ENCODE measurements around the gene RPS6KB2. TPM values are rescaled to one million over a fixed set of nuclear protein-coding genes. Genes with fewer than 3 reads are reported as not detected.

RPS6KB2 gene
- total and polyA plus RNA-seq, 10 of the 15 experiments (the other 5 are each of a cell fraction or from before 2014, with no cell fraction given) = 0.39 to 101 (median 58.4) TPM

DNA sequence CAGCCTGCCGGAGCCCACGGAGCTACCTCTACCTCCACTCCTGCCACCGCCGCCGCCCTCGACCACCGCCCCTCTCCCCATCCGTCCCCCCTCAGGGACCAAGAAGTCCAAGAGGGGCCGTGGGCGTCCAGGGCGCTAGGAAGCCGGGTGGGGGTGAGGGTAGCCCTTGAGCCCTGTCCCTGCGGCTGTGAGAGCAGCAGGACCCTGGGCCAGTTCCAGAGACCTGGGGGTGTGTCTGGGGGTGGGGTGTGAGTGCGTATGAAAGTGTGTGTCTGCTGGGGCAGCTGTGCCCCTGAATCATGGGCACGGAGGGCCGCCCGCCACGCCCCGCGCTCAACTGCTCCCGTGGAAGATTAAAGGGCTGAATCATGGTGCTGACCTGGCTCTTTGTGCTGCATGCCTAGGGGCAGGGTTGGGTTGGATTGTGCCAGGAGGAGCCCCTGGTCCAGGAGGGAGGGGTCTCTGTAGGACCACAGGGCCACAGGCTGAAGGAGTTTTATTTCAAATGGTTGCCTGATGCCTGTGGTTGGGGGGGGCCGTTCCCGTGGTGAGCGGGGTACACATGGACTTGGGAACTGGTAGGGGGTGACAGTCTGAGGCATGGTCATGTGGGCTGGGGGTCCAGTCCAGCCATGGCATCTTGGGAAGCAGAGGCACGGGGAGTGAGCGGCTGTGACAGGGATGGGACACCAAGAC, 6.9 kb downstream of the RPS6KB2 start:
- intact Hi-C loops (cut with micrococcal nuclease; ENCODE audit: unreplicated experiment) = loop anchor here (5.0 kb wide), 1 partner anchor 33 kb away; the partner anchor contains the start of genes PPP1CA and TBC1D10C
- no peak for DNase-seq (ENCODE audit: low read depth, low spot score)
- POLR2A ChIA-PET = interaction anchor here (0.6 to 4.7 kb wide), 8 partner anchors 11 to 82 kb away, joined by 3 to 95 read pairs (median 8); partner anchors contain the start of genes PITPNM1, POLD4, PPP1CA and RAD9A

More for the DNA sequence above, 6.9 kb downstream of the RPS6KB2 start:
- TF ChIP-seq ASH2L (IDR thresholded peaks at IDR 0.05; ENCODE audit: borderline replicate concordance, low read depth) (no peak), EZH2 (IDR thresholded peaks at IDR 0.05; ENCODE audit: borderline replicate concordance, control insufficient read depth, low read depth, low read length) (no peak), RELB (IDR thresholded peaks at IDR 0.05; ENCODE audit: low read depth) (no peak), ZNF217 (IDR thresholded peaks at IDR 0.05) (no peak), HDAC2 (IDR thresholded peaks at IDR 0.05) (no peak), CEBPZ (IDR thresholded peaks at IDR 0.05; ENCODE audit: low read depth, low read length) (no peak), E2F8 (IDR thresholded peaks at IDR 0.05; ENCODE audit: low read depth, partially characterized antibody) (no peak), MEF2B (IDR thresholded peaks at IDR 0.05; ENCODE audit: partially characterized antibody, poor library complexity, severe bottlenecking) (no peak), FOXK2 (IDR thresholded peaks at IDR 0.05) (no peak), IRF3 (IDR thresholded peaks at IDR 0.05) (no peak)
- TF ChIP-seq, protein P1, sequence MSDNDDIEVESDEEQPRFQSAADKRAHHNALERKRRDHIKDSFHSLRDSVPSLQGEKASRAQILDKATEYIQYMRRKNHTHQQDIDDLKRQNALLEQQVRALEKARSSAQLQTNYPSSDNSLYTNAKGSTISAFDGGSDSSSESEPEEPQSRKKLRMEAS (IDR thresholded peaks at IDR 0.05; ENCODE audit: low read depth, low read length) = no peak
- H3K27me3 ChIP-seq (replicated peaks in 1 of 2; ENCODE audit: control insufficient read depth in 2 of 2, insufficient read depth in 2 of 2, low read length in 1 of 2) = no peaks in the 10 kb centered on the region
- no peak overlapping the region for H2AFZ ChIP-seq (ENCODE audit: control insufficient read depth, low read depth, low read length)
- 17% methylated on average over 26 of the region's 26 CpGs for WGBS (ENCODE audit: insufficient coverage, insufficient replicate concordance, low lambda C conversion rate, missing lambda C conversion rate)
- peaks cover 57% of the 10 kb centered on the region for H3K79me2 ChIP-seq (ENCODE audit: control insufficient read depth, insufficient read depth, low read length)
- SMC1A ChIA-PET (ENCODE audit: uncharacterized antibody, unreplicated experiment) = interaction anchor here (1.1 kb wide), 1 partner anchor 26 kb away, joined by 3 read pairs; no protein-coding TSS in a partner anchor
- peak overlapping the region; percentile 99 for H3K27ac ChIP-seq (ENCODE audit: control insufficient read depth, insufficient read depth)
- peak overlapping the region; percentile 90 for H3K4me3 ChIP-seq
- RAD21 ChIA-PET (ENCODE audit: unreplicated experiment) = interaction anchor here (7.2 kb wide), 1 partner anchor 32 kb away, joined by 112 read pairs; the partner anchor contains the start of genes PPP1CA and TBC1D10C
- no peaks in the 10 kb centered on the region for H3K9me3 ChIP-seq (replicated peaks; ENCODE audit: control insufficient read depth, insufficient read depth, low read length)
- CTCF ChIA-PET = interaction anchor here (0.8 to 4.3 kb wide), 3 partner anchors 32 to 49 kb away, joined by 4 to 53 read pairs (median 4); partner anchors contain the start of genes PPP1CA and TBC1D10C
- H3K4me1 ChIP-seq (ENCODE audit: control insufficient read depth, insufficient read depth, low read length) = peaks cover 36% of the 10 kb centered on the region
- H3K36me3 ChIP-seq (ENCODE audit: control insufficient read depth in 2 of 2, insufficient read depth in 2 of 2, low read length in 1 of 2) = peaks cover 6 to 20% of the 10 kb centered on the region in 2 experiments; a peak in 3 of 4 replicates
- ATAC-seq = no peak
- H4K20me1 ChIP-seq (ENCODE audit: control insufficient read depth, insufficient read depth) = no peaks in the 10 kb centered on the region
- no TSS peak for BruUV-seq (replicated peaks)
- in situ Hi-C loops (cut with MboI) = no loop called here
- H3K4me2 ChIP-seq (ENCODE audit: control insufficient read depth, insufficient read depth) = peak overlapping the region; percentile 71
- FAIRE-seq = no peak
- peak overlapping the region; percentile 99 for H3K9ac ChIP-seq (ENCODE audit: control insufficient read depth, insufficient read depth, low read length)
